Pancreas (tissue), 10 donors: Measurements from ENCODE around the gene HOXA1. TPM values are rescaled to one million over a fixed set of nuclear protein-coding genes. Genes with fewer than 3 reads are reported as not detected.

ENCODE experiments used
- ATAC-seq, 4 donors: fragments of 200-7000 bp; cut with Tn5 transposase; one replicate each; pipeline versions ENCODE4 v1.8.0 to v1.9.1; 2020; ENCODE audit warnings: mild to moderate bottlenecking in 4 of 4, moderate library complexity in 4 of 4
- DNase-seq, 6 donors: peaks; one replicate each; pipeline ENCODE4 v3.0.0-alpha.2; 2020
- FAIRE-seq: peaks from 2 replicates; lab custom pipeline; 2012; peaks lifted over from hg19 to GRCh38; lab: Jason Lieb, UNC
- H3K27ac ChIP-seq, 4 donors: fragments of 200-600 bp; sonication (generic); 1 replicate in 3 of 4; 2 replicates in 1 of 4; pipeline versions ENCODE4 v1.5.0 to v1.8.0; 2020
- H3K27me3 ChIP-seq, 4 donors: fragments of 200-600 bp; one replicate each; pipeline ENCODE4 v1.8.0; 2021
- H3K36me3 ChIP-seq, 3 donors: fragments of 200-600 bp; sonication (generic) in 1 of 3; one replicate each; pipeline versions ENCODE4 v1.5.0 to v1.8.0; 2020 to 2021
- H3K4me1 ChIP-seq, 3 donors: fragments of 200-600 bp; one replicate each; pipeline ENCODE4 v1.8.0; 2021
- H3K4me3 ChIP-seq, 4 donors: fragments of 200-600 bp; sonication (generic) in 2 of 4; one replicate each; pipeline versions ENCODE4 v1.5.0 to v1.8.0; 2020 to 2021
- H3K9me3 ChIP-seq, 4 donors: fragments of 200-600 bp; one replicate each; pipeline ENCODE4 v1.8.0; 2021
- WGBS, 2 donors: extraction: QIAGEN DNeasy Blood & Tissue Kit; methylation state at CpG; one replicate each; pipeline ENCODE4 v1.1.7; 2013; 5-methylcytosine and 5-hydroxymethylcytosine counted together
- intact Hi-C, 3 donors: fragments of 100-400 bp; cut with DNase I; formaldehyde crosslinking; loops; one replicate each; pipeline versions ENCODE4 v1.11.1 to v1.14.2; 2022
- polyA plus RNA-seq, 2 donors: library from polyadenylated mRNA; stranded (reverse); fragments of 200-250 nt; gene quantifications; one replicate each; pipeline ENCODE4 v1.2.3, GENCODE V29; 2013
- total RNA-seq, 6 donors: library from RNA; stranded (reverse); fragmentation: NEBNext Ultra II Directional in 4 of 6; extraction: Animal tissue kit (Norgen Biotek cat#: 25700) in 4 of 6; gene quantifications; one replicate each; pipeline versions ENCODE4 v1.2.1 to v1.2.4, GENCODE V29; 2021 to 2023
- TF ChIP-seq, protein P1 (sequence below), 4 donors: fragments of 200-600 bp; sonication (generic) in 3 of 4; IDR thresholded peaks; one replicate each; pipeline versions ENCODE4 v1.5.0 to v1.8.0; 2021; ENCODE audit warnings: antibody characterized with exemption in 4 of 4
- donor health status: healthy with polysubstance abuse.
- donor health status: DM: no; HTN: no; CAD: no; lungs with moderate emphysema.
- donor health status: DM: no; HTN: no; CAD: no.
- donor health status: control.
- donor health status: control.
- donor health status: Bipolar disorder and iron deficiency.
- donor health status: DM: yes; HTN: yes; CAD: no.
- donor health status: DM: no; HTN: no; CAD: no.
- donor health status: DM: no; HTN: no; CAD: no.
- donor health status: DM: yes; HTN: yes; CAD: no.

Gene HOXA1
- total and polyA plus RNA-seq, 8 donors, result 0.05 to 0.16 (median 0.12) TPM; not detected in 5

DNA sequence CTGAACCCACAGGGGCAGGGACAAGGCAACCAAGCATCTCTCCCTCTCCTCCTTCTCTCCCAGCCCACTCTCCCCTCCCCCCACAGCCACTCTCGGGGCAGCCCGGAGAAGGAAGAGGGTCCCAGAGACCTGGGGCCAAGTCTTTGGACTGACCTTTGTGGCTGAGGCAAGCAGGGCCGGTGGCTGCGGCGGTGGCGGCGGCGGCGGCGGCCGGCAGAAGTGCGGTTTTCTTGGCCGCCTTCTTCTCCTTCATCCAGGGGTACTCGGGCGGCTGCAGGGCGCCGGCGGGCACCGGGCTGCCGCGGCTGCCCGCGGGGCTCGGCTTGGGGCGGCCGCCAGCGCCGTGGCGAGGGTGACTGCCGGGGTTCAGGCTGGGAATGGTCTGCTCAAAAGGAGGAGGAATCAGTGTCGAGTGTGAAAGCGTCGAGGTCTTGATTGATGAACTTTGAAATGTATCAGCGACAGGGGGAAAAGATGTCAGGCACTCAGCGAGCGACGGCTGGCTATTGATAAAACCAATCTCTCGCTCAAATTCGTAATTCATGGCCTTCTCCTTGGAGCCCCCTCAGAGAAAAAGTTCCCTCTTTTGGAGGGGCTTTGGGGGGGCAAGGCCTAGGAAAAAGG lies 6.3 kb upstream of the HOXA1 start:
- peaks cover 0 to 8% (median 4%) of the 10 kb centered on the region in 3 donors for H3K4me1 ChIP-seq
- no peaks in the 10 kb centered on the region for H3K9me3 ChIP-seq
- ATAC-seq (no peak), DNase-seq (peak in 1 of 6 donors; percentile 49), FAIRE-seq (no peak)
- H3K27ac ChIP-seq, result peak overlapping the region in 3 of 4 donors; percentile 10 to 50 (median 44)
- TF ChIP-seq, protein P1, sequence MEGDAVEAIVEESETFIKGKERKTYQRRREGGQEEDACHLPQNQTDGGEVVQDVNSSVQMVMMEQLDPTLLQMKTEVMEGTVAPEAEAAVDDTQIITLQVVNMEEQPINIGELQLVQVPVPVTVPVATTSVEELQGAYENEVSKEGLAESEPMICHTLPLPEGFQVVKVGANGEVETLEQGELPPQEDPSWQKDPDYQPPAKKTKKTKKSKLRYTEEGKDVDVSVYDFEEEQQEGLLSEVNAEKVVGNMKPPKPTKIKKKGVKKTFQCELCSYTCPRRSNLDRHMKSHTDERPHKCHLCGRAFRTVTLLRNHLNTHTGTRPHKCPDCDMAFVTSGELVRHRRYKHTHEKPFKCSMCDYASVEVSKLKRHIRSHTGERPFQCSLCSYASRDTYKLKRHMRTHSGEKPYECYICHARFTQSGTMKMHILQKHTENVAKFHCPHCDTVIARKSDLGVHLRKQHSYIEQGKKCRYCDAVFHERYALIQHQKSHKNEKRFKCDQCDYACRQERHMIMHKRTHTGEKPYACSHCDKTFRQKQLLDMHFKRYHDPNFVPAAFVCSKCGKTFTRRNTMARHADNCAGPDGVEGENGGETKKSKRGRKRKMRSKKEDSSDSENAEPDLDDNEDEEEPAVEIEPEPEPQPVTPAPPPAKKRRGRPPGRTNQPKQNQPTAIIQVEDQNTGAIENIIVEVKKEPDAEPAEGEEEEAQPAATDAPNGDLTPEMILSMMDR (IDR thresholded peaks at IDR 0.05), result no peak
- peak overlapping the region in 2 of 4 donors; percentile 5 to 17 for H3K4me3 ChIP-seq
- WGBS, 2 donors, result 7% methylated on average over 39 of the region's 39 CpGs
- peaks cover 0 to 76% (median 15%) of the 10 kb centered on the region in 4 donors for H3K27me3 ChIP-seq
- H3K36me3 ChIP-seq, result no peaks in the 10 kb centered on the region
- intact Hi-C loops, result no loop called here

DNA sequence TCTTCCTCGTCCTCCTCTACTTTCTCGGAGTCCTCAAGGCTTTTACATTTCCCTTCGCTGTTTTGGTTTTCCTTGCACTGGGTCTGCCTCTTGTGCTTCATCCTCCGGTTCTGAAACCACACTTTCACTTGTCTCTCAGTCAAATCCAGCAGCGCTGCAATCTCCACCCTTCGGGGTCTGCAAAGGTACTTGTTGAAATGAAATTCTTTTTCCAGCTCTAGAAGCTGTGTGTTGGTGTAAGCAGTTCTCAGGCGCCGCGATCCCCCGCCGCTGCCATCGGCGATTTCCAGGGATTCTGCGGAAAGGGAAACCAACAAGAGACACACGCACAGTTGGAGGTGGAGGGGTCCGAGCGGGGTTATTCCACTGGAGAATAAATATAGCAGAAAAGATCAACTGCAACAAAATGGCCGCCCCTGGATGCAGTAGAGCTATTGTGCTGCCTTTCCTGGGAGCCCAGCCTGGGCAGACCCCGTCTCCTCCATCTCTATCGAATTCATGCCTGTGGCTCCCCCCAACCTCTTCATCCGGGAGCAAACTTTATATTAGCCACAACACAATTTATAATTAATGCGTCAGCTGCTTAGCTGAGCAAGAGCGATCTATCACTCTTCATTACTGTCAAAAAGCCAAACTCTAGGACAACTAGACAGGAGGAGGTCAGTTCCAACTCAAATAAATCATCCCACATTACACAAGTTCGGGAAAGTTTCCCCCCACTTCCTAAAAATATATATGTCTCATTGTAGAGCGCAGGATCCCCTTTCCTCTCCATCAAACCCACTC lies 5.6 kb upstream of the HOXA1 start:
- intact Hi-C loops, result no loop called here
- Histone ChIP-seq H3K27me3 (peaks cover 0 to 75% (median 16%) of the 10 kb centered on the region in 4 donors), H3K4me3 (peak overlapping the region in 2 of 4 donors; percentile 5 to 17), H3K9me3 (no peaks in the 10 kb centered on the region), H3K27ac (peak overlapping the region in 2 of 4 donors; percentile 44 to 50), H3K4me1 (peaks cover 0 to 8% (median 4%) of the 10 kb centered on the region in 3 donors), H3K36me3 (no peaks in the 10 kb centered on the region)
- DNase-seq (no peak), ATAC-seq (no peak), FAIRE-seq (no peak)
- TF ChIP-seq, protein P1 (IDR thresholded peaks at IDR 0.05), result no peak
- 13 to 17% methylated on average over 25 of the region's 25 CpGs for WGBS, 2 donors

DNA sequence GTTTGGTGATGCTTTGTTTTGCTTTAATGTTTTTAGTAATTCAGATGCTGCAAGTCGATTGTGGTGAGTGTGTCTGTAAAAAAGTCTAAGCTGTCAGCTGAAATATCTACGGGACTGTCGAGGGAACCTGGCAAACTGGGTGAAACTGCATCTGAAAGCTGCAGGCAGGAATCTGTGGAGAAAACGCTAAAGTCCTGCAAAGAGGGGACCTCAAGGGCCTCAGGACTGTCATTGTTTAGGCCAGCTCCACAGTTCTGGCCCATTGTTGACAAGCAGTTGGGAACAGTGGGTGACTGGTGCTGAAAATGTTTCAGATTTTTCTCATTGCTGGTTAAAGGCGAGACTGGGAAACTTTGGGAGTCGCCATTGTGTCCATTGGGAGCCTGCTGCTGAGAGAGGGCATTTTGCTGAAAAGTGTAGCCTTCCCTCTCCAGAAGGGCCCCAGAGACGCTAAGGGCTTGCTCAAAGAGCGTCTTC lies 4.9 kb upstream of the HOXA1 start:
- intact Hi-C loops, result no loop called here
- Histone ChIP-seq H3K36me3 (no peaks in the 10 kb centered on the region), H3K27ac (peak overlapping the region in 1 of 4 donors; percentile 44), H3K4me3 (no peak overlapping the region), H3K9me3 (no peaks in the 10 kb centered on the region), H3K4me1 (peaks cover 0 to 8% (median 4%) of the 10 kb centered on the region in 3 donors), H3K27me3 (peaks cover 0 to 74% (median 16%) of the 10 kb centered on the region in 4 donors)
- DNase-seq (no peak), ATAC-seq (no peak), FAIRE-seq (no peak)
- WGBS, 2 donors, result 20 to 29% methylated on average over 8 of the region's 8 CpGs
- TF ChIP-seq, protein P1 (IDR thresholded peaks at IDR 0.05), result no peak

DNA sequence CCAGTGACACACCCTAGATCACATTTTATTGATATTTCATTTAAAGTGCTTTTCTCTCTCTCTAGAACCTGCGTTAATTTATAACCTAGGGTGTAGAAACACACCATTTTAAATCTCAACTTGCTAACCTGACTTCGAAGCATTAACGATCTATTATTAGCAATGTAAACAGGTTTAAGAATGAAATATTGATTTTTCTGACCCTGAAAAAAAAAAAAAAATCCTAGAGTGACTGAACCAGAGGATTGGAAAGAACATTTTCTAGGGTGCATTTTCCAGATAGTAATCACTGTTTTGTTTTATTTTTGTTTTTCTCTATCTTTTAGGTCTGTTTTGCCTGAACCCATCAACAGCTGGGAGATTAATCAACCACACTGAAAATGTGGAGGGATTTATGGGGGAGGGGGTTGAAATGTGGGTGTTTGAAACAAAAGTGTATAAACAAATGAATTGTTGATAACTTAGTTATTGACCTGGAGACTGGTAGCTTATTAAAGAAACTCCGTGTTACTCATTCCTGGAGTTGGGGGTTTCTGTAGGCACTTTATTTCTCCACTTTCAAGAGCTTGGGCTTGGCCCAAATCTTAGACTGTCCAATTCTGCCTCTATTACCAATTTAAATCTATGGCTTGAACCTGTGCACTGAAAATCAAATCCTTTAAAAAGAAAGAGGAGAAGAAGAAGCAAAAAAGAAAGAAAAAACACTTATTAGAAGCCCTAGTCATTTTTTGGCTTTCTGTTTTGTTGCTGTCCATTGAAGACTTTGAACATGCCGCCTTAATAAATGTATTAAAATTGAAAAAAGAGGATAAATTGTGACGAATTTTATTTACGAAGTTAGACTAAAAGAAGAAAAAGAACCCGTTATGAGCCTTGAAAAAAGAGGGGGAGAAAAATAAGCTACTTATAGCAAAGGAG lies 3.9 kb upstream of the HOXA1 start:
- 20 to 26% methylated on average over 8 of the region's 8 CpGs for WGBS, 2 donors
- intact Hi-C loops, result no loop called here
- FAIRE-seq (no peak), DNase-seq (no peak), ATAC-seq (no peak)
- TF ChIP-seq, protein P1 (IDR thresholded peaks at IDR 0.05), result no peak
- Histone ChIP-seq H3K4me1 (peaks cover 0 to 8% (median 4%) of the 10 kb centered on the region in 3 donors), H3K9me3 (no peaks in the 10 kb centered on the region), H3K27me3 (peaks cover 0 to 66% (median 18%) of the 10 kb centered on the region in 4 donors), H3K4me3 (peak overlapping the region in 1 of 4 donors; percentile 26), H3K27ac (no peak overlapping the region), H3K36me3 (no peaks in the 10 kb centered on the region)
